Melanocyte of skin (primary cell): ENCODE measurements around the gene PSMD13. TPM values are rescaled to one million over a fixed set of nuclear protein-coding genes. Genes with fewer than 3 reads are reported as not detected.

Experiments
- total RNA-seq, 2 donors: library from RNA; depleted of rRNA; stranded (reverse); fragments of >200 nt; gene quantifications; 2 replicates each; pipeline ENCODE4 v1.2.3, GENCODE V29; 2012

PSMD13 gene
- total RNA-seq: 100 to 1,000 TPM; 109 to 159 TPM

DNA sequence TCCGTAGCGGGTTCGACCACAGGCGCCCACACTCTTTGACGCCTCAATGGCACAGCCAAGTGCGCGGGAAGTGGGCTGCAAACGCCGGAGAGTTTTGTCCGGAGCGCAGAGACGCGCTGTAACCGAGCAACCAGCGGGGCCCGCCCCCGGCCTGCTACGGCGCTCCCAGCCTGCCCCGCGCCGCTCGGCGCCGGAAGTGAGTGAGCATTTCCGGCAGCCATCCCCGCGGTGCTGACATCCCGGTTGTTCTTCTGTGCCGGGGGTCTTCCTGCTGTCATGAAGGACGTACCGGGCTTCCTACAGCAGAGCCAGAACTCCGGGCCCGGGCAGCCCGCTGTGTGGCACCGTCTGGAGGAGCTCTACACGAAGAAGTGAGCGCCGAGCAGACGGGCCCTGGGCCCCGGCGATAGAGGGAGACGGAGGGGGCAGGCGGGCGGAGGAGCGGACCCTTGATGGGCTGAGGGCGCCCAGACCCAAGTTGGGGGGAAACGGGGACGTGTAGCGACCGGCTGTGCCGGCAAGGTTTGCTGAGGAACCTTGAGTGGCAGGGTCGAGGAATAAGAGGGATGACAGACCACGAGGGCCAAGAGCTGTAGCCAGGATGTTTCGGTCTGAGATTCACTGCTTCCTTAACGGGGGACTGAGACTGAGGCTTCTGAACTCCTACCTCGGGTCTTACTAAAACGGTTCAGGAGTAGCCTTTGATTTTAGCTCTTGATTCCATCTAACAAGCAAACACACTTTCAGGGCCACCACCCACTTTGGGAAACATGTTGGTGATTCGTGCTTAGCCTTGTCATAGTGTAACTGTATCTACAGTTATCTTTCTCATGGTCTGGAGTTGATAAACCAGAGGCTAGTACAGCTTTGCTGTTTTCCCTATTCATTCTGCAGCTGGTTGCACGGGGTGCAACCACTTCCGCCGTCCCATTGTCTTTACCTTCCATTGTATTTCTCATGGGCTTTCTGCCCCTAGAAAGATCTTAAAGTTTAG, at the start of gene PSMD13:
Gene PSMD13, plus strand, starts transcription at position 203 of the 994 bp plus-strand sequence. Its CDS starts 74 bp downstream, at position 277.

GRCh38 chr11:192674-193128, 44.1 kb upstream of the PSMD13 start, which contains the start of gene SCGB1C1:
TSS of gene SCGB1C1 (plus strand) at chr11:193078. CDS start at chr11:193100, 22 bp downstream.

DNA sequence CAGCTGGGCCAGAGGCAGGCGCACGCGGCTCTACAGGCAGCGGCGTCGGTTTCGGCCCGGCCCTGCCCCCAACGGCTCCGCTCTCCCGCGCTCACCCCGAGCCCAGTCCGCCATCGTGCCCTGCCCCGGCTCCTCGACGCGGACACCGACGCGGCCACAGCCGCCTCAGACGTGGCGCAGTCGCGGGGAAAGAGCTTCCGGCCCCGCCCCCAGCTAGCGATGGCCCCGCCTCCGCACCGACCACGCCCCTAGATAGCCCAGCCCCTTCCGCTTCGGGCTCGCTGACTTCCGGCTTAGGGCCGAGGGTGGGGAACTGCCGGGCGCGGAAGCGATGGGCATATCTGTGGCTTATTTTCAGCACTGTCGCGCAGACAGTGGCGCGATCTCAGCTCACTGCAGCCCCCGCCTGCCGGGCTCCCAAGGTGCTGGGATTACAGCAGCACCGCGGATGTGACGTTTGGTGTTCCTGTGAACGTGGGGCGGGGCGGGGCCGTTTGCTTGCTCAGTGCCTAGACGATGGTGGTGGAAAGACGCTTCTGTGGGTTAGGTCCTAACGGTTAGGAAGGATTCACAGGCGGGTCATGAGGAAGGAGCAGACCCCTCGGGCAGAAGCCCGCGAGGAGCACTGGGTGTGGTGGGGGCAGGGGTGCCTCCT, 29.4 kb upstream of the PSMD13 start, which contains the start of the genes BET1L and RIC8A:
Gene BET1L, minus strand, starts transcription at position 192 of the 655 bp plus-strand sequence. Its CDS starts 78 bp downstream, at position 114.
Gene RIC8A, plus strand, starts transcription at position 501 of the 655 bp plus-strand sequence. CDS start 1,147 bp downstream, outside the sequence.

GRCh38 chr11:235997-236773, 591 bp upstream of the PSMD13 start, which contains the start of gene SIRT3:
TSS of gene SIRT3 (minus strand) at chr11:236342. CDS start at chr11:236328, 14 bp downstream.

DNA sequence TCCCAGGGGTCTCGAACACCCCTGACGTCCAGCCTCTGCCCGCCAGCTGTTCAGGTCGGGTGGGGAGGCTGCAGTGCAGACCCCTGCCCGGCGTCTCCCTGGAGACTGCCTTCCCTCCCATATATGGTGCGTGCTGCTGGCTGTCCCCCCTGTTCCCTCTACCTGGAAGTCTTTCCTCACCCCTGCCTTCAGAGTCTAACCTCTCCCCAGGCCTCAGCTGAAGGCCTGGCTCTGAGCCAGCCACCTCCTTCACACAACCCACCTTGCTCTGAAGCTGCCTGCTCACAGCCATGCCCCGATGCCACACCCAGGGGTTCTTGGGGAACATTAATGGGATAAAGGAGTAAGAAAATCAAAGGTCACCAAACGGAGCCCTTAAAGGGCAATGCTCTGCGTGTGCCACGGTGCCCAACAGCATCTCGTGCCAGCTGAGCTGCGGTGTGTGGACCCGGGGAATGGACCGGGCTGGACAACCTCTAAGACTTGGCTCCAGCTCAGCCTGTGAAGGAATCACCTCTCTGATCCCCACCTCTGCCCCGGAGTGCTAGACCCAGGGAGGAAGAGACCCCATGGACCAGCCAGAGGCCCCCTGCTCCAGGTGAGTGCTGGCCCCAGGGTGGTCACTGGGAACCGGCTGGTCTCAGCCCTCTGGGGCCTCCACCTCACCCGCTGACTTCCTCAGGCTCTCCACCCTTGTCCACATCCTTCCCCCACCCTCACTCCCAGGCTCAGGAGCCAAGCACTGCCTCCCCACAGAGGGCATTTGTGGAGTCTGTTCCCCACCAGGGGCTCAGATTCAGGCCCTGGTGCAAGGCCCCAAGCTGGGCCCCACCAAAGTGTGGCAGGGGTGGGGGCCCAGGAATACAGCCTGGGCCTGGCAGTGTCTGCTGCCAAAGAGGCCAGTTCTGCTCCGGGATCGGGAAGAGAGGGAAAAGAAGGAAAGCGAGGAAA, 41.5 kb downstream of the PSMD13 start, which contains the start of gene NLRP6:
Gene NLRP6, plus strand, starts transcription at position 407 of the 951 bp plus-strand sequence. Its CDS starts 163 bp downstream, at position 570.

GRCh38 chr11:288478-289397, 52.0 kb downstream of the PSMD13 start, which contains the start of gene PGGHG:
TSS of gene PGGHG (plus strand) at chr11:289126. CDS start at chr11:289817, 691 bp downstream.

GRCh38 chr11:299081-299891, 62.5 kb downstream of the PSMD13 start, which contains the start of gene IFITM5:
TSS of gene IFITM5 (minus strand) at chr11:299526. CDS start at chr11:299490, 36 bp downstream.

Other genes with a start within 250 kb of the PSMD13 start
- not detected for gene SCGB1C1, start 43.9 kb upstream of the PSMD13 start, total RNA-seq
- gene BET1L, start 29.6 kb upstream of the PSMD13 start, total RNA-seq: 10 to 100 TPM in 1 of 2 donors, 1 to 10 TPM in 1; 10.0 to 11.7 TPM
- gene RIC8A, start 29.3 kb upstream of the PSMD13 start, total RNA-seq: 10 to 100 TPM; 91.2 to 96.4 TPM
- gene SIRT3, start 634 bp upstream of the PSMD13 start, total RNA-seq: 1 to 10 TPM; 6.3 to 6.5 TPM
- under 1 TPM in 1 of 2 donors, not detected in 1; under 0.01 TPM for gene NLRP6, start 41.4 kb downstream of the PSMD13 start, total RNA-seq
- gene PGGHG, start 52.1 kb downstream of the PSMD13 start, total RNA-seq: 1 to 10 TPM; 3.4 to 5.7 TPM
- gene IFITM5, start 62.5 kb downstream of the PSMD13 start, total RNA-seq: not detected
- 10 to 100 TPM; 29.6 to 48.5 TPM for gene IFITM2, start 70.8 kb downstream of the PSMD13 start, total RNA-seq
- gene IFITM1, start 77.1 kb downstream of the PSMD13 start, total RNA-seq: 100 to 1,000 TPM; 611 to 715 TPM
- gene IFITM3, start 83.9 kb downstream of the PSMD13 start, total RNA-seq: 100 to 1,000 TPM; 292 to 341 TPM
- 10 to 100 TPM in 1 of 2 donors, 1 to 10 TPM in 1; 5.0 to 15.8 TPM for gene B4GALNT4, start 132.5 kb downstream of the PSMD13 start, total RNA-seq
- 1 to 10 TPM; 1.3 to 1.4 TPM for gene PKP3, start 157.2 kb downstream of the PSMD13 start, total RNA-seq
- 10 to 100 TPM; 29.6 to 54.7 TPM for gene SIGIRR, start 178.0 kb downstream of the PSMD13 start, total RNA-seq
- under 1 TPM in 1 of 2 donors, not detected in 1; under 0.01 TPM for gene ANO9, start 205.0 kb downstream of the PSMD13 start, total RNA-seq
- gene PTDSS2, start 213.3 kb downstream of the PSMD13 start, total RNA-seq: 10 to 100 TPM; 38.9 to 44.0 TPM